ENCODE measurements around the gene TBC1D23. TPM values are rescaled to one million over a fixed set of nuclear protein-coding genes. Genes with fewer than 3 reads are reported as not detected.
"Not testable (repeated sequence)": the region's sequence is repeated elsewhere in the genome, so short reads cannot be mapped to it uniquely, and the experiment has no call there.

Gene TBC1D23
- total RNA-seq, 1 donor from 2014 or later: 59.4 TPM

- DNase-seq: no peak
Observed at GRCh38 chr3:100306695-100307094, 45.9 kb downstream of the TBC1D23 start.

GRCh38 chr3:100310355-100310965 is 49.7 kb downstream of the TBC1D23 start:
- no peak for DNase-seq

GRCh38 chr3:100311011-100311410 is 50.2 kb downstream of the TBC1D23 start:
- no peak for DNase-seq

GRCh38 chr3:100316641-100317069 is 55.9 kb downstream of the TBC1D23 start:
- DNase-seq: peak; percentile 9

GRCh38 chr3:100317912-100318311 is 57.1 kb downstream of the TBC1D23 start:
- DNase-seq: no peak

GRCh38 chr3:100319951-100320350 is 59.2 kb downstream of the TBC1D23 start:
- no peak for DNase-seq

DNA sequence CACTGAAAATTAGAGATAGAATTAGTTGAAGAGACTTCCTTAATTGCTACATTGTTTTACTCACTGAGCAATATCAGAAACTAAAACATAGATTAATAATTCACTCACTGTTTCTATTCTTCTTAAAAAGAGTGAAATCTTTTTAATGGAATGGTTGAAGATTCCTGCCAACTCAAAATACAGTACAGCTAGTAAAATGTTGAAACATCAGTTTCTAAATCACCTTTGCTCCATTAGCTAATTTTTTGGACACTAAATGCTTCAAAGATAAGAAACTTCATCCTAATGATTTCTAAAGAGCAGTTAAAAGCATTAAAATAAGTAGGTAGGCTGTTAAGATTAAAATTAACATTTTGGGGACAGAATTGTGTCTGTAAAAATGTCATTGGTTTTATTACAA is 63.3 kb downstream of the TBC1D23 start:
- DNase-seq: no peak

GRCh38 chr3:100325827-100326226 is 65.0 kb downstream of the TBC1D23 start:
- no peak for DNase-seq

DNA sequence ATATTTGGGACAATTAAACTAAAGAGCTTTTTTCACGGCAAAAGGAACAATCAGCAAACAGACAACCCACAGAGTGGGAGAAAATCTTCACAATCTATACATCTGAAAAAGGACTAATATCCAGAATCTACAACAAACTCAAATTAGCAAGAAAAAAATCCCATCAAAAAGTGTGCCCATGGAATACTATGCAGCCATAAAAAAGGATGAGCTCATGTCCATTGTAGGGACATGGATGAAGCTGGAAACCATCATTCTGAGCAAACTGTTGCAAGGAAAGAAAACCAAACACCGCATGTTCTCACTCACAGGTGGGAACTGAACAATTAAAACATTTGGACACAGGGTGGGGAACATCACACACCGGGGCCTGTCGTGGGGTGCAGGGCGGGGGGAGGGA is 66.6 kb downstream of the TBC1D23 start:
- DNase-seq: not testable (repeated sequence)

DNA sequence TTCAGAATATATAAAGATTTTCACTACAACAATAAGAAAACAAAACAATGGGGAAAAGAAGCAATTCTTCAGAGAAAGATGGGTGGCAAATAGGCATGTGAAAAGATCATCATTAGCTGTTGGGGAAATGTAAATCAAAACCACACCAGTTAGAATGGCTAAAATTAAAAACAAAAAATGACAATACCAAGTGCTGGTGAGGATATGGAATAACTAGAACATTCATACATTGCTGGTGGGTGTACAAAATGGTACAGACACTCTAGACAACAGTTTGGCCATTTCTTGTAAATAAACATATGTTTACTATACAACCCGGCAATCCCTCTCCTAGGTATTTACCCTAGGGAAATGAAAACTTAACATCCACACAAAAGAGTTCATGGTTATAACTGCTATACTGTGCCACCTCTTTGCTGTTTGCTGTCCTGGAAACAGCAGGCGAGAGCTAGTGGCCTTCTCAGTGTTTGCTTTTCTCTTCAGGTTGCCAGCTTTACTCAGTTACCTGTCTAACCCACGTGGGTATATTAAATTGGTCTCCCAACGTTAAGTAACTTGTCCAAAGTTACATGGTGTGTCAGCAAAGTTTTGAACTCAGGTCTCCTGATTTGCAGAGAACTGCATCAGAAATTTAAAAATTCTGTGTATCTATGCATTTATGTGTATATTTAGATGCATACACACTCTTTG is 69.2 kb downstream of the TBC1D23 start:
- no peak for DNase-seq

GRCh38 chr3:100330651-100331050 is 69.9 kb downstream of the TBC1D23 start:
- no peak for DNase-seq

- DNase-seq: no peak
Observed at GRCh38 chr3:100331660-100332059, 70.9 kb downstream of the TBC1D23 start.

DNA sequence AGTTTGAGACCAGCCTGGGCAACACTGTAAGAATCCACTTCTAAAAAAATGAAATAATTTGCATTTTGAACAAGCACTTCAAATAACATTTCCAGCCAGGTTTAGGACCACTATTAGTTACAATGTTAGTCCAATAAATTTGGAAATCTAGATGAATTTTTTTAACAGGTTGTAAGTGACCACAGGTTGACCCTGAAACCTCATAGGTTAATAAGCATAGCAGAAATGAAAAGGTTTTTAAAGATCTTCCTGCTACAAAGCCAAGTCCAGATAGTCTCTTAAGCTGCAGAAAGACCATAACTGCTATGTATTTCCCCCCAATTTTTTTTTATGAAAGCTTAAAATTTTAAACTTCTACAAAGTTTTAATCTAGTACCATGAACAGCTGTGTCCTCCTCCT is 72.3 kb downstream of the TBC1D23 start:
- DNase-seq: no peak

DNA sequence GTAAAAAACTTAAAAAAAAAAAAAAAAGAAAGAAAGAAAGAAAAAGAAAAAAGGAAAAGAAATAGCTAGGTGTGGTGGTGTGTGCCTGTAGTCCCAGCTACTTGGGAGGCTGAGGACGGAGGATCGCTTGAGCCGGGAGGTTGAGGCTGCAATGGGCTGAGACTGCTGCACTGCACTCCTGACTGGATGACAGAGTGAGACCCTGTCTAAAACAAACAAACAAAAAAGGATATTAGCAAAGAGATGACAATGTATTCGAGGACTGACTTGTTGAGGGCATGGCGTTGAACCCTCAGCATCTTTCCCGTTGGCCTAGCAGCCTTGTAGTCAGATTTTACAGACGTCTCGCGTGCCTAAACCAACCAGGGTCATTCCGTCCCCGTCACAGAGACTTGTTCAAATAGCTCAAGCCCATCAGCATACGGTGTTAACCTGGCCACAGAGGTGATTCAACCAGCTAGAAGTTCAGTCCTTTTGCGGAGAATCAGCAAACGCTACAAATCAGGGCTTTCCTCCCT is 73.2 kb downstream of the TBC1D23 start:
- peak; percentile 29 for DNase-seq

DNA sequence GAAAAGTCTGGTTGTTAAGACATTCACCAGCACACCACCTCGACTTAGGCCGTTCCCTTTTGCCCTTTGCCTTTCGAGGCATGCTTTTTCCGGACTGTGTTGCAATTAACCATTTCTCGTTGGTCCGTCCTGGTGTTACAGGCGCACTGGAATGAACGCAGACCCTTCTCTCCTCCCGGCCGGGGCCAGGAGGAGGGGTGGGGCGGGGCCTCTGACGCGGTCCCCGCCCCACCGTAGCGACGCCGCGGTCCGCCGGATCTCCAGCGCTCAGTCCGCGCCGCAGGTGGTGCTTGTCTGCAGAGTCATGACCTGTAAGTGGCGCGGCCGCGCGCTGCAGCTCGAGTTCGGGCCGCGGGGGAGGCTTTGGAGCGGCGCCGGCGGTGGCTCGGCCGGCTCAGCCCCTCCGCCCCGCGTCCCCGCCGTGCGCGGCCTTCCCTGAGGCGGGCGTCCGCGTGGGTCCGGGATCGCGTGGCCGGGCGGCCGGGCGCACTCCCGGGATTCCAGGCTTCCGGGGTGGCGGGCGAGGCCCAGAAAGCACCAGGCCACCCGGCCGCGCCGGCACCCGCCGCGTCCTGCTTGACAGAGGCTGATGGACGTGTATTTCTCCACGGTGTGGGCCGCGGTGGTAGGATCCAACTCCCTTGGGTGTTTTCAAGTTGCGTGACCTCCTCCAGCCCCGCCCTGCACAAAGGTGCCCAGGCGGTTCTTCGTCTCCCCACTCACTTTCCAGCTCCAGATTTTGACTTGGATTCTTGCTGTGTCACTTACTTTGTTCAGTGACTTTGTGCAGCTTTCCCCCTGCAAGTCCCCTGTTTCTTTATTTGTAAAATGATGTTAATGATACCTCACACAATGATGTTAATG is 73.9 kb downstream of the TBC1D23 start, which contains the start of gene NIT2:
TSS of gene NIT2 (plus strand) at position 270 of the 864 bp plus-strand sequence. CDS start at position 305, 35 bp downstream.
- DNase-seq: peak; percentile 44

DNA sequence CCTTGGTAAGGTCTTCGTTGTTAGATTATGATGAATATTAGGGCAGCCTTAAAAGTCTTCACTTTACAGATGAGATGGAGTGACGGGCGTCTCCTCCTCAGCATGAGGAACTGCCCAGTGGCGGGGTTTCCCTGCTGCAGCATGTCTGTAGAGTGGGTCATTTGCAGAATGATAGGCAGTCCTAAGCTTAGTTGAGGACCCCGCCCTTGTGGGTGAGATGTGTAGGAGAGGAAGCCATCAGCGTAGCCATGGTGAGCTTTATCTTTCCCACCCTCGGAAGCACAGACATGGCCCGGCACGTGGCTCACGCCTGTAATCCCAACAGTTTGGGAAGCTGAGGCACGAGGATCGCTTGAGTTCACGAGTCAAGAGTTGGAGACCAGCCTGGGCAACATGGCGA is 74.6 kb downstream of the TBC1D23 start:
- no peak for DNase-seq

- DNase-seq: not testable (repeated sequence)
Observed at GRCh38 chr3:100336229-100336628, 75.4 kb downstream of the TBC1D23 start.

DNA sequence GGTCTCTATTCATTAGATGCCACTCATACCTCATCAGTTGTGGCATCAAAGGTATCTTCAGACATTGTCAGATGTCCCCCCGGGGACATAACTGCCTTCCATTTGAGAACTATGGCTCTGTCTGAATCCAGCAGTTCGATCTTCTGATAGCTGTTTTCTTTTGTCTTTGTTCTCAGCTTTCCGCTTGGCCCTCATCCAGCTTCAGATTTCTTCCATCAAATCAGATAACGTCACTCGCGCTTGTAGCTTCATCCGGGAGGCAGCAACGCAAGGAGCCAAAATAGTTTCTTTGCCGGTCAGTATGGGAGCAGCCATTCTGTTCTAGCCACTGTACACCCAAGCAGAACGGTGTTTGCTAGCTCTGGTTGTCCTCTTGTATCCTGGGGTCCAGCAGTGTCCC is 78.1 kb downstream of the TBC1D23 start:
- no peak for DNase-seq

DNA sequence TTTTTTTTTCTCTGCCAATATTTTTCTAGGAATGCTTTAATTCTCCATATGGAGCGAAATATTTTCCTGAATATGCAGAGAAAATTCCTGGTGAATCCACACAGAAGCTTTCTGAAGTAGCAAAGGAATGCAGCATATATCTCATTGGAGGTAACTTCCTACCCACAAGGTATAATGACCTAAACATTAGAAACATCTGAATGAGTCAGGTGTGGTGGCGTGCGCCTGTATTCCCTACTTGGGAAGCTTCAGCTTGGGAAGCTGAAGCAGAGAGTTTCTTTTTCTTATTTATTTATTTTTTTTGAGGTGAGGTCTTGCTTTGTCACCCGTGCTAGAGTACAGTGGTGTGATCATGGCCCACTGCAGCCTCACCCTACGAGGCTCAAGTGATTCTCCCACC is 79.0 kb downstream of the TBC1D23 start:
- DNase-seq: no peak

- no peak for DNase-seq
Observed at GRCh38 chr3:100340527-100340926, 79.7 kb downstream of the TBC1D23 start.

DNA sequence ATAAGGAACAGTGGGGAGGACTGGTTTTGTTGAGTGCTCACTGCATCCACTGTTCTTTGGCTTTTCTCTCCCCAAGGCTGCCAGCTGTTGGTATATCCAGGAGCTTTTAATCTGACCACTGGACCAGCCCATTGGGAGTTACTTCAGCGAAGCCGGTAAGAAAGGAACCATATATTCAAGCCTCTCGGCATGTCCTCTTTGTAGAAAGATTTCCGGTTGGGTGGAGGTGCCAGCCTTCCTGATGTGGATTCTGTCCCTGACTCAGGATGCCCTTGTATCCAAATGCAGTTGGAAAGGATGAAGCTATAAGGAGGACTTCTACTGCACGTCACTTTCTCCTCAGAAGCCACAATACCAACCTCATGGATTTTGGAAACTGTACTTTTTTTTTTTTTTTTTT is 87.9 kb downstream of the TBC1D23 start:
- DNase-seq: no peak

- DNase-seq: not testable (repeated sequence)
Observed at GRCh38 chr3:100351770-100352169, 91.0 kb downstream of the TBC1D23 start.
